CD4-positive, alpha-beta T cell treated with Interleukin-10 for 1 hour (primary cell): ENCODE measurements around the gene ETV4.

Experiments used
- DNase-seq: peaks from one replicate; pipeline ENCODE4 v3.0.0-alpha.2; 2020

ETV4 gene

DNA sequence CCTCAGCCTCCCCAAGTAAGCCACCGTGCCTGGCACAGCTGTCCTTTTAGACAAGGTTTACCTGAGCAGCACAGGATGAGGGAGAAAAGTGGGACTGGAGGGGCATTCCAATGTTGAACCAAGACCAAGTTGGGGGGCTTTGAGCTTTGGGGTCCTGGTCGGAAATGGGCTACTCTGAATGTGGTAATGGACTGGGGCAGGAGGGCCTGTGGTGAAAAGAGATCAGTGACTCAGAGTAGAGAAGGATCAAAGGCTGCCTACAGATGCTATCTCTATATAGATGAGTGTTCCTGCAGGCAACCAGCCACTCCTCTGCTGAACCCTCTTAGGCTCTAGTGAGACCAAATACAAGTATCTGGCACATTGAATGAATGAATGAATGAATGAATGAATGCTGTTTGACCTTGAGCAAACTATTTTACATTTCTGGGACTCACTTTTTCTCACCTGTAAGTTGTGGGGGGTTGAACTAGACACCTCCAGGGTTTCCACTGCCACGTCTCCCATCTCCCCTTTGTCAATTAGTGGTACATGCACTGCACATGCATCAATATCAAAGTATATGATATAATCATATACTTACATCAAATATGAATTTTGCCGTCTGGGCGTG, 26.3 kb upstream of the ETV4 start:
- no peak for DNase-seq

DNA sequence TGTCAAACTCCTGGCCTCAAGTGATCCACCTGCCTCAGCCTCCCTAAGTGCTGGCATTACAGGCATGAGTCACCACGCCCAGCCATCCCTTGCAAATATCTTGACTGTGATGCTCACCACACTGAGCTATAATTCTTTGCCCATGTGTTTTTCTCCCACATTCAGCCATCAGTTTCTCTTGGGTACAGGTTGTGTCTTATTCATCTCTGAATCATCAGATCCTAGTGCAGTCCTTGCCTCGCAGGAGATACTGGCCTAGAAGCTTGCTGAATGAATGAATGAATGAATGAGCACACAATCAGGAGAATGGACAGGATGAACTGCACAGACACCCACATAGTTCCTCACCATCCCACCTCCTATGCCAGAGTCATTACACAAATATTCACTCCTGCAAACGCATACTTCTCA, 24.4 kb upstream of the ETV4 start:
- no peak for DNase-seq

DNA sequence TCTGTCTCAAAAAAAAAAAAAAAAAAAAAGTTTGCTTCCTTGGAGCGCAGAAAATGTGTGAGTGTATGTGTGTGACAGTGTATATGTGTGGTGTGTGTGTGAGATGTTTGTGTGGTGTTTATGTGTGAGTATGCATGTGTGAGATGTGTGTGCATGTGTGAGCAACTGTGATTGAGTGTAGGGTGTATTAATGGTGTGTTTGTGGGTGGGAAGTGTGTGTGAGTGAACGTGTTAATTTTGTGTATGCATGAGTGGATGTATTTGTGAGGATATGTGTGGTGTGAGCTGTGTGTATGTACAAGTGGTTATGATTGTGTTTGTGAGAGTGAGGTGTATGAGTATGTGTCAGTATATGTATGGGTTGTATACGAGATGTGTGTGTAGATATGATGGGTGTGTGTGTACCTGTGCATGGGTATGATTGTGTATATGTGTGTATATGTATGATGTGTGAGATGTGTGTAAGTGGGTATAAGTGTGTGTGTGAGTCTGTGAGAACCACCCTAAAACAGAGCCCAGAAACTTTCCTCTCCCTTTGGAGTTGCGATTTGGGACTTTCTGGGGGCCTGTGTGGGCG, 22.5 kb upstream of the ETV4 start:
- no peak for DNase-seq

DNA sequence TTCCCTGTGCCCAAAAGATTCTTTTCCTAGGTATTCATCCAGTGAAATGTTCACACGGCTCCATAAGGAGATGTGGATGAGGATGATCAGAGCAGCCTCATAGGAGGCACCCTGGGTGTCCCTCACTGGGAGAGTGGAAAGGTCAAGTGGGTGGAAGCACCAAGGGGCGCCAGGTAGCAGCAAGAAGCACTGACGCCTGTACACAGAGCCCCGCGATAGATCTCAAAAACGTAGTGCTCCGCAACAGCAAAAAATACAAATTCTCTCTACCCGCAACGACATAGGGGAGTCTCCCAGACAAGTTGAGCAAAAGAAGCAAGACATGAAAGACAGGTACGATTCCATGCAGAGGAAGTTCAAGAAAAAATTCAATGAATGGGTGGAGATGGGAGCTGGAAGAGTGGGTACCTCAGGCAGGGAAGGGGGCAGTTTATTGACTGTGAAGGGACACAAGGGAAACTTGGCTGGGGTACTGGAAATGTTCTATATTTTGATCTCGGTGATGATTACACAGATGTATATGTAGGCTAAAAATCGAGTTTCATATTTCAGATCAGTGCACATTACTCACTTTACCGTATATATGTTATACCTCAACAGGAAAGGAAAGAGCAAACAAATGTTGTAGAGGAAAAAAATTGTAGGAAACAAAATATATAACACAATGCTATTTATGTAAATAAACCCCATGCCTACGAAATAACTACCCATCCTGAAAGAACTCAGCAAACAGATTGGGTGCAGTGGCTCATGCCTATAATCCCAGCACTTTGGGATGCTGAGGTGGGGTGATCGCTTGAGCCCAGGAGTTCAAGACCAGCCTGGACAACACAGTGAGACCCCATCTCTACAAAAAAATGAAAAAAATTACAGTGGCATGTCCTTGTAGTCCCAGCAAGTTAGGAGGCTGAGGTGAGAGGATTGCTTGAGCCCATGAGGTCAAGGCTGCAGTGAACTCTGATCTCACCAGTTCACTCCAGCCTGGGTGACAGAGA, 17.8 kb upstream of the ETV4 start:
- no peak for DNase-seq

DNA sequence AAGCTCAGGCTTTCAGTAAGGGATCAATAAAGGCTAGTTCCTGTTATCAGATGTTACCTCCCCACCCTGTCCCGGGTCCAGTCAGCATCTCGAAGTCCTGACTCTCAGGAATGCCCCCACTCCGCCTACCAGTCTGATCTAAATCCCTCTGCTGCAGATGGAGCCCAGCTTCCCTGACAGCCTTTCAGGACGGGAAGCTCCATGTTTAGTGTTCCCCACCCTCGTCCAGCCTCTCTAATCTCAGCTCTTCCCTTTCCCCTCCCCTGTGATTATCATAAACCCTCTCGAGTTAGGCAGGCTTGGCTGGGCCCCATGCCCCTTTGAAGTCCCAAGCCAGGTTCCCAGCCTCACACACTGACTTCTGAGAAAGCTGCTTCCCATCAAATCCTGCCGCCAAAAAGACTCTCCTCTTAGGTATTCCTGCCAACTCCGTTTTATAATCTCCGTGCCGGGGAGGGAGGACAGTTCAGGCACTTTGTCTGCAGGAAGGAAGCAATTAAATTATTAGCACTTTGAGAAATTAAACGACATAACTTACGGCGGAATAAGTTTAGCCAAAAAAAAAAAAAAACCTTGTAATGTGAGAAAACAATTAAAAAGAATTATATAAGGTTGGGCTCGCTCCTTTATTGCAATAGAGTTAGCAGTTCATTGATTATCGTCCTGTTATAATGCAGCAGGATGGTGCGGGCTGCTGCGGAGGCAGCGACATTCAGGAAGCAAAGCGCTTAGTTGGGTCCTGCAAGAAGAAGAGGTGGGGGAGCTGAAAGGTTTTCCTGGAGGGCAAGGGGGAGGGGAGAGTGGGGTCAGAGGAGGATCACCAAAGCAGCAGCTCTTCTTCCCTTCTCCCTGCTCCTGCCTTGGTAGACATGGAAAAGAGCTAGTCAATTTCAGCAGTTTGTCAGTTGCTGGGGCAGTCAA, 16.8 kb upstream of the ETV4 start:
- no peak for DNase-seq

DNA sequence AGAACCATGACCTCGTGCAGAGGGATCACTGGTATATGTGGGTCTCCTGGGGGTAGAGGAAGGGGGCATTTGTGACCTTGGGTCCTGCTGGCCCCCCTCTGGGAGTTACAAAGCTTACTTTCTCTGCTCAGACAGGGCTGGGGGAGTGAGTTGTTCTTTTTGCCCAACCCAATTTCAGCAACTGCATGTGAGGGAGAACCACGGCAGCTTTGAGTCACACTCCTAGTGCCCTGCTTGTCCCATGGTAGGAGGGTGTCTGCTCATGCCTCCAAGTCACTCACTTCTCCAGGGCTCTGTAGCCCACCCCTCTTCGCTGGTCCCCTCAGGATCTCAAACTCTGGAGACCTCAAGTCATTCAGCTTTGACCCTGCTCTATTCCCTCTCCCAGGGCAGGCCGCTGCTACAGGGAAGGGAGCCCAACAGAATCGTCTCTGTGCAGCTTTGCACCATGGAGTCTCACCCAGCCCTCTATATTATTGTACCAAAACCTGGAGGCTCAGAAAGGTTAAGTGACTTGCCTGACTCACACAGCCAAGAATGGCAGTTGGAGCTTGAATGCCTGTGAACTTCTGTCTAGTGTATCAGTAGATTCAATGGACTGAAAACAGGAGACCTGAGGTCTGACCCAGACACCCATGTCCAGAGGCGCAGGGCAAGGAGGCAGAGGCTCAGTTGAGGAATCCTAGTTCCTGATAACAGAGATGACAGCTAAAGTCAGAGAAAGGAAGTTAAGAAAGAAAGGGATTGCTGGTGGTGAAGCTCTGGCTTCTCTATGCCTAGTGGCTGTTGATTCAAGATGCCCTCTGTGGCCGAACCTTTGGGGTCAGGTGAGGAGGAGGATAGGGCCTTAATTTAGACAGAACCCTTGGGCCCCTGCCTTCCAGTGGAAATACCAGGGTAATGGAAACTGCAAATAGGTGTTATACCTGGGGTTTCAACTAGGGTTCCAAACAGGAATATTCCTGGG, 14.6 kb upstream of the ETV4 start:
- DNase-seq: no peak

DNA sequence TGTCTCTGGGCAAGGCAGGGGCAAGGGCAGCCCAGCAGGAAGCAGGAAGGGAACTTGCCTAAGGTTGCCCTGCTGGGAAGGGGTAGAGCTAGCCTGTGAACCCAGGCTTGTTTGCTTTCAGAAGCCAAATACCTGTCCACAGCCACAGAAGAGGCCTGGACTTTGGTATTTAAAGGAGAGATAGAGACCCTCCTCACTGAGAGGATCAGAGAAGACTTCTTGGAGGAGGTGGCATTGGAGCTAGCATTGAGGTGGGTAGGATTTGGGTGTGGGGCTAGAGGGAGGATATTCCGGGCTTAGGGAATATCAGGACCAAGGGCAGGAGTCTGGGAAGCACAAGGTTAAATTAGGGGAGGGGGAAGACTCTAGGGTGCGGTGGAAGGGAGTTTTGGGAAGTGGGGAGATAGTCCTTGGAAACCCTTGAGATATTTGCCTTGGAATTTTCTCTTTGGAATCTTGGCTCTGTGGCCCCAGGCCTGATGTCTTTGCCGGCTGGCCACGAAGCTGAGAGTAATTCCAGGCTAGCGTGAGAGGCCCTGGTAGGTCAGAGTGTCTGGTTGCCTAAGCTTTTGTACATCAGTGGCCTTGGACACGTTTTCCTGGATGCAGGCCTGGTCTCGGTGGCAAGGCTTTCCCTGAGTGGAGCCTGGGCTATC, 13.1 kb upstream of the ETV4 start:
- DNase-seq: no peak

DNA sequence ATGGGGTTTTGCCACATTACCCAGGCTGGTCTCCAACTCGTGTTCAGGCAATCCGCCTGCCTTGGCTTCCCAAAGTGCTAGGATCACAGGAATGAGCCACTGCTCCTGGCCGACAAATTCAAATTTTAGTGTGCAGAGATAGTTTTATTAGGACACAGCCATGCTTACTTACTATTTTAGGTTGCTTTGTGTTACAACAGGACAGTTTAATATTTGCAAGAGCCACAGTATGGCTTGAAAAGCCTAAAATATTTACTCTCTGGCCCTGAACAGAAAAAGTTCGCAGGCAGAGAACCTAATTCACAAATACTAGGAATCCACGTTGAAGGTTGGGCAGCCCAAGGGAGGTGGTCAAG, 12.6 kb upstream of the ETV4 start:
- DNase-seq: no peak

DNA sequence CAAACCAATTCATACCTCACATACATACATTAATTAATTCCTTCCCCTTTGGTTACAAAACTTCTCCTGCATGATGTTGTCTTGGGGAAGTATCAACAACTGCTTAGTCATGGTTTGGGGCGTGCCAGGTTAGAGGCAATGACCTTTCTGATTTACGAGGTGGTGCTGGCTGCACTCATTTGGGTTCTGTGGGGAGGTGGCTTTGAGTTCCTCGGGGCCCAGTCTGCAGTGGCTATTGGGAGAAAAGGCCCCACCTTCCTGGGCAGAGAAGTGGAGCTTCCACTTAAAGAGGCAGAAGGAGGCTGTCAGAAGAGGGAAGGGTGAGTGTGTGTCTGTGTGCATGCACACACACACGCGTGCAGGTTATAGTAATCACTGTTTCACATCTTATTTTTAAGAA, 10.2 kb upstream of the ETV4 start:
- DNase-seq: peak; percentile 20

DNA sequence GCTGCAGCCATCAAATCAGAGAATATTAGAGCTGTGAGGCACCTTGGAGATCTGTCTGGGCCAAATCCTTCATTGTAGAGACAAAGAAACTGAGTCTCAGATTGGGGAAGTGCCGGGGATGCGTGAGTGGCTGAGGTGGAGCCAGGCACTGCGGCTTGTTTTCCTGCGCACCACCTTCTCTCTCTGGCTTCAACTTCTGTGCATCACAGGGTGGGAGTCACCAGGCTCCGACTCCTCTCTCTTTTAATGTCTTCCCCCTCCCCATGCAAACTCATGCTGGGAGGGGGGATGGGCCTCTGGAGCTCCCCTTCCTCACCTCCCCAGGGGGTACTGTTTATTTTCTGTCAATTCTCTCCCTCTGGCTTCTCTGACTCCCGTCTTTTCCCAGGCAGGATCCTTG, 8.7 kb upstream of the ETV4 start:
- DNase-seq: no peak

DNA sequence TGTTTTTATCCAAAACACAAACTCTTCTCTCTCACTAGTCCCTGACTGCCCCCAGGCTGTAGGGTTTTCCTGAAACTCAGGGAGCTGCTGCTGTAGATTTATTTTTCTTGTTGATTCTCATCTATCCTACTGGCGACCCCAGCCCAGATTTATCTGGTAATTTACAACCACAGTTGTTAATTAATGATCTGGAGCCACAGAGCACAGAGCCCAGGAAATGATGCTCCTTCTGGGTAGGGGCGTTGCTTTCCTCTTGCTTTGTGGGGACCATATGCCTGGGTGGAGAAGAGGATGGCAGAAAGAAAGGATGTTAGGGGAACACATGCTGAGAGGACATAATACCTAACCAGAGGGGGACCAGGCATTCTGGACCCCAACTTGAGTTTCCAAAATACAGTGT, 7.4 kb upstream of the ETV4 start:
- no peak for DNase-seq

DNA sequence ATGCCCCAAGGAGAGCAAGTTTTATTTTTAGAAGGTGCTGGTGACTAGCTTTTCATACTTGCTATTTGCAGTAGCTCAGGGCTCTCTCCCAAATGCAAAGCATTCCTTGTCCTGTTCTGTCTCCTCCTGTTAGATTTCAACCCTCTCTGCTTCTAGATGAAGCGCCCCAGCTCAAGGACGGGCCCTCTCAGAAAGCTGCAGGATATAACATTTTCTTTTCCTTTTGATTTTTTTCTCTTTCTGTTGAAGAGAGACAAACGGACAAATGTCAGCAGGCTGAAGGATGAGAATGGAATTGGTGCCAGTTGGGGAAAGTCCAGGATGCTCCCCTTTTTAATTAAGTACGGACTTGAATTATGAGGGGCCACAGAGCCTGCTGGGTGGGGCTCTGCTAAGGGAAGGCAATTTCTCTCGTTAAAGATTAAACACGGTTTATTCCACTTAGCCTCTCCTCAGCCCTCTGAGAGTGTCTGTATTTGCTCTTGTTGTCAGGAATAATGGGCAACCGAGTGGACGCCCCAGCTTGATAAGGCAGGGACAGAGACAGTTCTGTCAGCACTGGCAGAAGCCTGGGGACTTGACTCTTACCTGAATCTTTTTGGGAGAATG, 6.2 kb upstream of the ETV4 start:
- DNase-seq: no peak

DNA sequence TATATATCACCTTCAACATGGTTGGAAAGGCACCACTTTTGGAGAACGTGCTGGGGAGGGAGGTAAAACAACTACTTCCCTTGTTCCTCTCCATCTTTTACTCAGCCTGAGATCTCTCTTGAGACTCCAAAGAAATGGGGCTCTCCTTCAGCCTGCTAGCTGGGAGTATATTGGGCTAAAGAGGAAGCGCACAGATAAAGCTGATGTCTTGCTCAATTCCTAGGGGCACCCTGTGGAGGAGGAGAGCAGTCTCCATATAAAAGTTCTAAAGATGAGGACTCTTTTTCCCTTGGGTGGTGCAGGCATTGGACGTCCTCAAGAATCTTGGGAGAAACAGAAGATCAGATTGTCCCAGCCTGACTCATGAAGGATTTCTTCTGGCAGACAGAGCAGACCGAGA, 4.6 kb upstream of the ETV4 start:
- no peak for DNase-seq

DNA sequence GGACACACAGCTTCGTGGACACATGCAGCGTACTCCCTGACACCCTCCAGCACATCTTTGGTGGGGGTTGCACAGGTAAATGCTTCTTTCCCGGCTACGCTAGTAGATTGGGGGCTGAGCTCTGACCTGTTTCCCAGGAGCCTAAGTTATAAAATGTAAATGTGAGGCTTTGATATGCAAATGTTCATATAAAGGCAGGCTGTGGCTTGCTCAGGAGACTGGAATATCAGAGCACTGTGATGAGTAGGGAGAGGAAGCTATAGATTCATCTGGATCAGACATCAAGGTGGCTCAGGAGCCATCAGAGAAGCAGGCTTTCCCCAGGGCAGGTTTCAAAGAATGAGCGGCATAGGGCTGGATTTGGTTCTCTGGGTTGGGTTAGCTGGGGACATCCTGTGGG, 3.4 kb upstream of the ETV4 start:
- no peak for DNase-seq

DNA sequence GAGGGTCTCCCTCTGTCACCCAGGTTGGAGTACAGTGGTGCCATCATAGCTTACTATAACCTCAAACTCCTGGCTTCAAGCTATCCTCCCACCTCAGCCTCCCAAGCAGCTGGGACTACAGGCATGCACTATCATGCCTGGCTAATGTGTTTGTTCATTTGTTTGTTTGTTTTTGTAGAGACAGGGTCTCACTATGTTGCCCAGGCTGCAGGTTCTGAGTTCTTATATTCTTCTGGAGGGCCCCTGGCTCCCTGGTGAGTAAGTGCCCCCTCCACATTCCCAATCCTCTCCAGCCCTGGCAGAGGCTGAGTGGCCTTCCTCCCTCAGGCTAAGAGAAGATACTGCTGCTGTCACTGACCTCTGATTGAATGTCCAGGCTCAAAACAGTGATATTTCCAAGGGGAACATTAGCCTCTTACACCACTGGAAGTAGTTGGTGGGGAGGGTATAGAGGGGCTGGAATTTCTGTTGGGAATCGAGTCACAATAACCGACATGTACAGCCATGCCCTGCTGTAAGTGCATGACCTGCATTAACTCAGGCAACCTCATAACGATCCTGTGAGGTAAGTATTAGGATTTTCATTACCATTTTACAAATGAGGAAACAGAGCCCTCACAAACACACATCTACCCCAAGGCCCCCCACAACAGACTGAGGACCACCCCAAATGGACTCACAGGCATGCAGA, 2.7 kb upstream of the ETV4 start:
- no peak for DNase-seq

DNA sequence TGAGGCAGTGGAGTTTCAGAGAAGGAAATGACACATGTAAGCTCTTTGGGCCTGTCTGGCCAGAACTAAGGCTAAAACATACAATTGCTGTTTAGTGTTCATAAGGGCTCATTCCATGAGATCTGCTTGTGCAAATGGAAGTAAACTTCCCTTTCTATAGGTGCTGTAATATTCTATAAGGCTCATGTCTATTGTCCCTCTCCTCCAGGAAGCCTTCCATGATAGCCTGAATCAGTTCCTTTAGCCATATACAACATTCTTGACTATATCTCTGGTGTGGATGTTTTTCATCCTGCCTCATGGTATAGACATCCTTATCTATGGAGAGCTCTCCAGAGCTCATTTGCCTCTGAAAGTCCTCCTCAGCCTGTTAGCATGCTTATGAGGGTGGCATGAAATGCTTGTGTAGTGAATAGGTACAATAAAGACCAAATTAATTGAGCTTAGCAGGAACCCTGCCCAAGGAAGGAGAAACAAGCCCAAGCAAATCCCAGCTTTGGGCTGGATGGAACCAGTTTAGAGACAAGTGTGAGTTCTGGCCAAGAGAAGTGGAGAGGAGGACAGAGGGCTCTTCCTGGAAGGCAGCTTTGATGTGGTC, 1.6 kb upstream of the ETV4 start:
- no peak for DNase-seq

DNA sequence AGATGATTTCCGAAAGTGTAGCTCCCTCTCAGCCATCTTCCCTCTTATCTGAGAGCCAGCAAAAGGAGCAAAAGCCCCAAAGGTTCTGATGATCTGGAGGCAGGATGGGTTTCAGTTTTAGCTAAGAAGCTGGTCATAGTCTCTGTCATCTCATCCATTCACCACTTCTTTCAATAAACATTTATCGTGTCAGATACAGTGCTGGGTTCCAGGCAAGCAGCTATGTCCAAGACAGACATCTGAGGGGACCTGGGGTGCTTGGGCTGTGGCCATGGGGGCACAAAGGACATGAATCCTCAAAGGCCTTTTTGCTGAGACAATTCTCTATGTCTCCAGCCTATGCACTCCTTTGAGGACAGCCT, 1.0 kb upstream of the ETV4 start:
- no peak for DNase-seq

DNA sequence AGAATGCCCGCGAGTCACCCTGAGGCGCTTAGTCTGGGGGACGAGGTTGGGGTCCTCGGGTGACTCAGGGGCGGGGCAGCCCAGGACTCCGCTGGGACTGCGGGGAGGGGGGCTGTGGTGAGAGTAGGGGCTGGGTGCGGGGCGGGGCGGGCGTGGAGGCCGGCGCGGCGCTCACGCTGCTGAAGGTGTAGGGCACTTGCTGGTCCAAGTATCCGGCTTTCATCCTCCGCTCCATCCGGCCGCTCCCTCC, 832 bp downstream of the ETV4 start:
- DNase-seq: no peak

DNA sequence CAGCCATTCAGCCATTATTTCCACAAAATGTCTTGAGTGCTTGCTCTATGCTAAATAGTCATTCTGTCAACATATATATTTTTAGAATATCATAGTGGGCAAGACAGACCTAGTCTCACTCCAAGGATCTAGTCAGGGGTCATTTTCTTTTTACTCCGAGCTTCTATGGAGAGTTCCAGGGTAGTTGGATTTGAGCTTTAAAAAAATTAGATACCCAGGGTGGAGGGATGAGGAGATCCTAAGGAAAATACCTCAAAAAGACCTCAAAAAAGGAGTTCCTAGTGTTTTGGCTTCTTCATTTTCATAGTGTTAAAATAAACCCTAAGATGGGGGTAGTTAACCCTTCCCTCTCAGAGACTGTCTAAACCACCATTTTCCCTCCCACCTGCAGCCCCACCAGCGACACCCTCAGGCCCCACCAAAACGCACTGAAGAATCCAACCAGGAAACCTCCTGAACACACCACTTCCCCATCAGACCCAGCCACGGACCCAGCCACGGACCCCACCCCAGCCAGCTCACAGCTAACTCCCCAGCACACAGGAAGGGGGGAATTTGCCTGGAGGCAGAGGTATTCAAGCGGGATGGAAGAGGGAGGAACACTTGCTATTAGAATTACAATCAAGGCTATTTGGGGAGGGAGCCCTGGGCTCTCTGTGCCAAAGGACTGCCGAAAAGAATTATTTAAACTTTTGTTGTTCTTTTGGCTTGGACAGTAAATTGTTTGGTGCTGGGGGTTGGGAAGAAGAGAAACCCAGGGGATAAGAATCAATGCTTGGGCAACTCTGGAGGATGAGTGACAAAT, 2.2 kb downstream of the ETV4 start:
- no peak for DNase-seq
